ENCODE measurements around the gene ZFAND5. TPM values are rescaled to one million over a fixed set of nuclear protein-coding genes. Genes with fewer than 3 reads are reported as not detected.

The ZFAND5 gene
- total RNA-seq, 2 experiments from 2014 or later = 368 TPM

DNA sequence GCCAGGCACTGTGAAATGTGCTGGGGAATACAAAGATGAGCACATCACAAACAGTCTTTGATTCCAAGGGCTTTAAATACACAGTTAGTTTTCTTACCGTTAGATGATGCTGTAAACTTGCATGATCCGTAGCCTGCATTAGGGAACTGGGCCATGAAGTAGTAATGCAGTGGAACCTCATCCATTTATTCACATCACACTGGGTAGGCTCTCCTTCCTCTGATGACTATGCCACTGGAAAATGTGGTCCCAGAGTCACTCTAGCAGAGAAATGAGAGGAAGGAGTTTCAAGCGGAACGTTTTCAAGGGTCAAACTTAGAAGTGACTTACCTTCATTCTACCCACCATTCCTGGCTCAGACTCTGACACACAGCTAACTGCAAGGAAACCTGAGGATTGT lies 26.4 kb downstream of the ZFAND5 start:
- Histone ChIP-seq H3K4me3 (ENCODE audit: low read length) (no peak overlapping the region), H3K27ac (ENCODE audit: low read depth in 1 of 2, low read length in 2 of 2) (no peak overlapping the region), H3K4me1 (ENCODE audit: insufficient read depth, low read length) (no peaks in the 10 kb centered on the region), H3K27me3 (ENCODE audit: control insufficient read depth in 1 of 2, insufficient read depth in 2 of 2, low read length in 2 of 2) (no peaks in the 10 kb centered on the region), H3K9me3 (ENCODE audit: control insufficient read depth in 1 of 2, insufficient read depth in 1 of 2, low read length in 2 of 2) (no peaks in the 10 kb centered on the region), H3K36me3 (ENCODE audit: insufficient read depth, low read length) (no peaks in the 10 kb centered on the region)
- ChIA-PET POLR2A (no interaction called here), CTCF (no interaction called here)
- H3K4me1 Mint-ChIP-seq (ENCODE audit: low read depth) = no peaks in the 10 kb centered on the region
- no peak overlapping the region for H3K27ac Mint-ChIP-seq
- TF ChIP-seq, protein P1, sequence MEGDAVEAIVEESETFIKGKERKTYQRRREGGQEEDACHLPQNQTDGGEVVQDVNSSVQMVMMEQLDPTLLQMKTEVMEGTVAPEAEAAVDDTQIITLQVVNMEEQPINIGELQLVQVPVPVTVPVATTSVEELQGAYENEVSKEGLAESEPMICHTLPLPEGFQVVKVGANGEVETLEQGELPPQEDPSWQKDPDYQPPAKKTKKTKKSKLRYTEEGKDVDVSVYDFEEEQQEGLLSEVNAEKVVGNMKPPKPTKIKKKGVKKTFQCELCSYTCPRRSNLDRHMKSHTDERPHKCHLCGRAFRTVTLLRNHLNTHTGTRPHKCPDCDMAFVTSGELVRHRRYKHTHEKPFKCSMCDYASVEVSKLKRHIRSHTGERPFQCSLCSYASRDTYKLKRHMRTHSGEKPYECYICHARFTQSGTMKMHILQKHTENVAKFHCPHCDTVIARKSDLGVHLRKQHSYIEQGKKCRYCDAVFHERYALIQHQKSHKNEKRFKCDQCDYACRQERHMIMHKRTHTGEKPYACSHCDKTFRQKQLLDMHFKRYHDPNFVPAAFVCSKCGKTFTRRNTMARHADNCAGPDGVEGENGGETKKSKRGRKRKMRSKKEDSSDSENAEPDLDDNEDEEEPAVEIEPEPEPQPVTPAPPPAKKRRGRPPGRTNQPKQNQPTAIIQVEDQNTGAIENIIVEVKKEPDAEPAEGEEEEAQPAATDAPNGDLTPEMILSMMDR (IDR thresholded peaks at IDR 0.05) = no peak
- no peaks in the 10 kb centered on the region for H3K27me3 Mint-ChIP-seq
- intact Hi-C loops (cut with DNase I, micrococcal nuclease) = no loop called here
- H3K4me3 Mint-ChIP-seq = no peak overlapping the region
- ATAC-seq (ENCODE audit: poor library complexity) (no peak), DNase-seq (no peak)
- no peaks in the 10 kb centered on the region for H3K9me3 Mint-ChIP-seq
- no peaks in the 10 kb centered on the region for H3K36me3 Mint-ChIP-seq (ENCODE audit: low read depth)

DNA sequence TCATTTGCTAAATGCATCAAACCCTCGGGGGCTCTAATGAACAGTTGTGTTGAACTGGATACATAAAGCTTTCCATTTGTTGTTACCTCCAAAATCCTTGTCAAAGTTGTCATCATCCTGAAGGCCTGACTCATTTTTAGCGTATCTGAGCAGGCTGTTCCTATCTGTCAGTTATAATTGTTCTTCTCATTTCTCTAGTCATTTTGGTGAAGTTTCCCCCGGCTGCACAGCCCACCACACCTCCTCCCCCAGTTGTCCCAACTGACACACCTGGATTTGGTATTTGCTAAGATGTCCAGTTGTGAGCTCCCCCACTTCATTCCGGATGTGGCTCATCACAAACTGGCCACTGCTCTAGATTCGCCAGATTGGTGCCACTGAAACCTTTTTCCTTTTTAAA lies 27.7 kb downstream of the ZFAND5 start:
- H3K36me3 Mint-ChIP-seq (ENCODE audit: low read depth) = no peaks in the 10 kb centered on the region
- H3K4me1 Mint-ChIP-seq (ENCODE audit: low read depth) = no peaks in the 10 kb centered on the region
- no peak overlapping the region for H3K4me3 Mint-ChIP-seq
- Histone ChIP-seq H3K9me3 (ENCODE audit: control insufficient read depth in 1 of 2, insufficient read depth in 1 of 2, low read length in 2 of 2) (no peaks in the 10 kb centered on the region), H3K4me3 (ENCODE audit: low read length) (no peak overlapping the region), H3K36me3 (ENCODE audit: insufficient read depth, low read length) (no peaks in the 10 kb centered on the region), H3K27ac (ENCODE audit: low read depth in 1 of 2, low read length in 2 of 2) (no peak overlapping the region), H3K4me1 (ENCODE audit: insufficient read depth, low read length) (no peaks in the 10 kb centered on the region), H3K27me3 (ENCODE audit: control insufficient read depth in 1 of 2, insufficient read depth in 2 of 2, low read length in 2 of 2) (no peaks in the 10 kb centered on the region)
- H3K9me3 Mint-ChIP-seq = no peaks in the 10 kb centered on the region
- ATAC-seq (ENCODE audit: poor library complexity) (no peak), DNase-seq (no peak)
- CTCF ChIA-PET = no interaction called here
- H3K27ac Mint-ChIP-seq = no peak overlapping the region
- TF ChIP-seq, protein P1 (IDR thresholded peaks at IDR 0.05) = no peak
- no peaks in the 10 kb centered on the region for H3K27me3 Mint-ChIP-seq
- intact Hi-C loops (cut with DNase I, micrococcal nuclease) = no loop called here
- POLR2A ChIA-PET = no interaction called here

DNA sequence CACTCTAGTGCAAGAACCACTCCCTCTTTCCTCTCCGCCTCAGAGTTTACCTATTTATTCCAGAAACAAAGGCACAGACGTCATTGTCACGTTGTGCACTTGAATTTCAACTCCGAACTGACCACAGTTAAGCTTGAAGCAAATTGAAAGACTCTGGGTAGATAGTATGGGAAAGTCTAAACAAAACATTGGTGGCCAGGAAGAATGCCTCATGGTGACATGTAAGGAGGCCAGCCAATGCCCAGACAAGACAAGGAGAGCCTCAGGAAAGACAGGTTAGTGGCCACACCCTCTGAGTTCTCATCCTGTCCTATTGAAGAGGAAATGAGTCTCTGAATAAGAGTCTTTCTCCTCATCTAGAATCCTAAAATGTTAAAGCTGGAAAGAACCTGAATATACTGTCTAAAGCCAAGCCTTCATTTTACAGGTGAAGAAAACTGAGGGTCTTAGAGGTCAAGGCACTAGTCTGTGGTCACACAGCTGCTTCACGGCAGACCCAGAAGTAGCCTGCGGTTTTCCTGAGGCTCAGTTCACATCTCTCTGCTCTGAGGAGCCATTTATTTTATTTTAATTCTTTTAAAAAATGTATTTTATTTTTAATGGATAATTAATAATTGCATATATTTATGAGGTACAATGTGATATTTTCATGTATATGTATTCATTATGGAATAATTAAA lies 30.2 kb downstream of the ZFAND5 start:
- H3K36me3 ChIP-seq (ENCODE audit: insufficient read depth, low read length) = no peaks in the 10 kb centered on the region
- H3K4me3 ChIP-seq (ENCODE audit: low read length) = no peak overlapping the region
- H3K27me3 Mint-ChIP-seq = no peaks in the 10 kb centered on the region
- POLR2A ChIA-PET = interaction anchor here (0.6 kb wide), 1 partner anchor 882 kb away, joined by 3 read pairs; no protein-coding TSS in a partner anchor
- H3K27ac Mint-ChIP-seq = no peak overlapping the region
- no peaks in the 10 kb centered on the region for H3K36me3 Mint-ChIP-seq (ENCODE audit: low read depth)
- intact Hi-C loops (cut with DNase I, micrococcal nuclease) = no loop called here
- CTCF ChIA-PET = no interaction called here
- H3K4me1 Mint-ChIP-seq (ENCODE audit: low read depth) = no peaks in the 10 kb centered on the region
- no peaks in the 10 kb centered on the region for H3K27me3 ChIP-seq (ENCODE audit: control insufficient read depth in 1 of 2, insufficient read depth in 2 of 2, low read length in 2 of 2)
- H3K27ac ChIP-seq (ENCODE audit: low read depth in 1 of 2, low read length in 2 of 2) = no peak overlapping the region
- ATAC-seq (ENCODE audit: poor library complexity) (no peak), DNase-seq (no peak)
- TF ChIP-seq, protein P1 (IDR thresholded peaks at IDR 0.05) = no peak
- H3K4me3 Mint-ChIP-seq = no peak overlapping the region
- H3K9me3 ChIP-seq (ENCODE audit: control insufficient read depth in 1 of 2, insufficient read depth in 1 of 2, low read length in 2 of 2) = no peaks in the 10 kb centered on the region
- H3K4me1 ChIP-seq (ENCODE audit: insufficient read depth, low read length) = no peaks in the 10 kb centered on the region
- H3K9me3 Mint-ChIP-seq = no peaks in the 10 kb centered on the region

Data from CD4-positive, alpha-beta T cell (primary cell).